Activated CD8-positive, alpha-beta memory T cell treated with anti-CD3 and anti-CD28 coated beads for 36 hours (primary cell): Measurements from ENCODE around the gene CD79A. TPM values are rescaled to one million over a fixed set of nuclear protein-coding genes. Genes with fewer than 3 reads are reported as not detected.

Source experiments
- CTCF ChIA-PET: fragments of 350-600 bp; sonication (Branson Sonifier 250); formaldehyde crosslinking; loops from one replicate; lab custom pipeline; 2021; ENCODE audit warnings: antibody characterized with exemption; lab: Charles Lee
- POLR2A ChIA-PET: fragments of 350-600 bp; sonication (Branson Sonifier 250); formaldehyde crosslinking; loops from one replicate; lab custom pipeline; 2021; ENCODE audit warnings: antibody characterized with exemption; lab: Charles Lee
- total RNA-seq, 2 experiments: library from RNA; stranded (reverse); gene quantifications; one replicate each; pipeline ENCODE4 v1.2.3, GENCODE V29; 2021

CD79A gene
- total RNA-seq = 1 to 10 TPM; 4.7 to 6.4 TPM

DNA sequence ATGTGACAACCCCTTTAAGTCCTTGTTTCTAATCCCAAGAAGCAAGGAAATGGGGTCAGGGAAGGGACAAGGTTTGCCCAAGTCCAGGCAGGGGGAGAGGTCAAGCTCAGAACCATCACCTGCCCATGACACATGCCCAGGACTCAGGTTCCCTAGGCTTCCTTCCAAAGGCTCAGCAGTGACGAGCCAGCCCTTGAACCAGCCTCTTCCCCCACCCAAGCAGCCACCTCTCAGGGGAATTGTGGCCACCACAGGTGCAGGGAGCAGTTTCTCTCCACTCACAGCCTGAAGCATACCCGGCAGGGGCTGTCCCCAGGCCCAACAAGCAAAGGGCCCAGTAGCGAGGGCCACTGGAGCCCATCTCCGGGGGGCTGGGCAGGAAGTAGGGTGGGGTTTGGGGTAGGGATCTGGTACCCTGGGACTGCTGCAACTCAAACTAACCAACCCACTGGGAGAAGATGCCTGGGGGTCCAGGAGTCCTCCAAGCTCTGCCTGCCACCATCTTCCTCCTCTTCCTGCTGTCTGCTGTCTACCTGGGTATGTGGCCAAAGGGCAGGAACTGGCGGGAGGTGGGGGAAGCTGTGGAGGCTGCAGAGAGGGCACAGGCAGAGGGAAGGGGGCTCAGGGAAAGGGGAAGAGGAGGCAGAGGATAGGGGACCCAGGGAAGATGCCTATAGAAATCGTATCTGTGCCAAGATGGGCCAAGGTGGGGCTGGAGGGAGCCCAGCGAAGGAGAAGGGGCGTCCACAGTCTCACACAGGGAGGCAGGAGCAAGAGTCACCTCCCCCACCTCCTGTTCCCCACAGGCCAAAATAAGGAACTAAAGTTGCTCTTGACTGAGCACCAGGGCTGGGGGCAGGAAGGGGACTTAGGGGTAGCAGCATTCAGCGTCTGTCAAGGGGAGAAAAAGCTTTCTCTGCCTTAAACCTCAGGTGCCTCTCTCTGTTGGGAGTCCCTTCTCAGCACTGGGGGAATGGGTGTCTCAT, at the start of gene CD79A:
Gene CD79A (plus strand): TSS at position 433 of the 986 bp plus-strand sequence. CDS start 26 bp downstream, at position 459.
- ChIA-PET POLR2A (interaction anchor here (0.5 to 1.1 kb wide), 3 partner anchors 11 to 14 kb away, joined by 3 to 14 read pairs (median 3); no protein-coding TSS in a partner anchor), CTCF (interaction anchor here (1.0 to 1.6 kb wide), 5 partner anchors 10 to 80 kb away, joined by 3 to 8 read pairs (median 3); partner anchors contain the start of gene RPS19)

DNA sequence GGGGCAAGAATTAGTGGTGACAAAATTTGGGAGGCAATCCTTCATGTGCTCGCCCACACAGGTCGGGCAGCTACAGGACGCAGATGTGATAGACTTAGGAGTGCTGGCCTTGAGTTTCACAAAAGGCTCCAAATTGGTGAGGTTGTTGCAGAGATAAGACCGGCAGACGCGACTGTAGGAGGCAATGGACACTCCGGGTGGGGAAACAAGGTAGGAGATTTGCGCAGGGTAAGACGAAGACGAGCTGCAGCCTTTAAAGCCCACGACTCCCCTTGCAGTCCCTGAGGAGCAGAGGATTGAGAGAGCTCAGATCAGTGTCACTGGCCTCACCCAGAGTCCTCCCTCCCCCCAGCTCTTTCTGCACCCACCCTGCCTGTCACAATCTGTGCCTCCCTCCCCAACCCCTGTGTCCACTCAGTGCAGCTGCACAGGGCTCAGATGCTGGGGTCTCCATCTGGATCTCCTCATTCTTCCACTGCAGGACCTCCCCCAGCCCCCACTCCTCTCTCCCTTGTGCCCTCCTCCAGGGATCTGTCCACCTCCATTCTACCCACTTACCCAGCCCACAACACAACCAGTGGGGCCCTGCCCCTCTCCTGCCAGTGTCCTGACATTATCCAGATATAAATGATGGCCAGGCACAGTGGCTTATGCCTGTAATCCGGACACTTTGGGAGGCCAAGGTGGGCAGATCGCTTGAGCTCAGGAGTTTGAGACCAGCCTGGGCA, 38.9 kb upstream of the CD79A start:
- POLR2A ChIA-PET = no interaction called here
- CTCF ChIA-PET = interaction anchor here (0.6 to 1.3 kb wide), 2 partner anchors 45 to 212 kb away, joined by 3 to 4 read pairs; no protein-coding TSS in a partner anchor

DNA sequence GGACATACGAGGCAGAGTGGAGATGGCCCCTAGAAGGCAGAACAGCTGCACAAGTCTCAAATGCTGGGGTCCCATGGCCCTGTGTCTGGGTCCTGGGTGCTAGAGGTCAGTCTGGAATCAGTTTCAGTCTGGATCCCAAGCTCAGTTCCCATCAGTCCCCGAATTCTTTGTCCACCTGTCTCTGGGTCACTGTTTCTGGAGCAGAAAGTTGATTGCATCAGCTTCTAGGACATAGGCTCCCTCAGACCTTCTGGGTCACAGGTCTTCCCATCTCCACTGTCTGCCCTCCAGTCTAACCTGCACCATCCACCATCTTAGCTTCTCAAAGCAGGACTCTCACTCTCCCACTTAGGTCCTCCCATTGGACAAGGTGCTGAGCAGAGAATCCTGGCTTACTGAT, 37.9 kb upstream of the CD79A start:
- ChIA-PET POLR2A (no interaction called here), CTCF (no interaction called here)

DNA sequence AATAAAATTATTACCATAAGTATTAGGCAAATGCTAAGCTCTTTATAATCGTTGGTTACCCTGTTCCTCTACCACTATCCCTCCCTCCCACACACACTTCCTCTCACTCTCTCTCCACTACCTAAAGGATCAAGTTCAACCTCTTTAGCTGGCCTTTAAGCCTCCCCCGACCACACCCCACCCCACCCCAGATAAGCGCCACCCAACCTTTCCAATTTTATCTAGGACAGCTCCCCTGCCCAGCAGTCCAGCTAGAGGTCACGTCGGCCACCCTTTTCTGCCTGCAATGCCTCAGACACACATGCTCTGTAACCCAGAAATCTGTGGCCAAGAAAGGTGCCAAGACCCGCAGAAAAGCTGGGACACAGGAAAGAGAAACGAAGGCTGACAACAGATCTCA, 33.7 kb upstream of the CD79A start:
- CTCF ChIA-PET = interaction anchor here (0.6 kb wide), 1 partner anchor 9 kb away, joined by 3 read pairs; no protein-coding TSS in a partner anchor
- POLR2A ChIA-PET = no interaction called here

DNA sequence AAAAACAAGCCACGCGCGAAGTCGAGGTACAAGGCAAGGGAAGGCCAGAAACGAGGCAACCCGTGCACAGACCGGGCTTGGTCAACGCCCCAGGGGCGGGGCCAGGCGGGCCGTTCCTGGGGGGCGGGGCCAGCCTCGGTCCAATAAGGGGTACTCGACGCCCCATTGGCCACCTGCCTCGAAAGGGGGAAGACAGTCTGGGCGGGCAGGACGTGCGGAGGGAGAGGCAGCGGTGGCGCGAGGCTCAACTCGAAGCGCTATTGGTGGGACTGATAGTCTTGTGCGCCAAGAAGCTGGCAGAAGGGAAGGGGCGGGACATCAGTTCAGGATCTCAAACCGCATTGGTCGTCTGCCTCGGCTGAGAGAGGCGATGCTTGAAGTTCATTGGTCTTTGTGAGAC, 32.5 kb upstream of the CD79A start, which contains the start of gene LYPD4:
Gene LYPD4 (minus strand): TSS at position 83 of the 400 bp plus-strand sequence. CDS start 5,398 bp downstream, outside the sequence.
- POLR2A ChIA-PET = no interaction called here
- CTCF ChIA-PET = no interaction called here

DNA sequence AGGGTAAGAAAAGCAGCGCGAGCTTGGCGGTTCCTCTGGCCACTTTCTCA, 32.3 kb upstream of the CD79A start, which contains the start of gene DMRTC2:
Gene DMRTC2 (plus strand): TSS at position 42 of the 50 bp plus-strand sequence. CDS start 2,387 bp downstream, outside the sequence.
- ChIA-PET POLR2A (no interaction called here), CTCF (no interaction called here)

DNA sequence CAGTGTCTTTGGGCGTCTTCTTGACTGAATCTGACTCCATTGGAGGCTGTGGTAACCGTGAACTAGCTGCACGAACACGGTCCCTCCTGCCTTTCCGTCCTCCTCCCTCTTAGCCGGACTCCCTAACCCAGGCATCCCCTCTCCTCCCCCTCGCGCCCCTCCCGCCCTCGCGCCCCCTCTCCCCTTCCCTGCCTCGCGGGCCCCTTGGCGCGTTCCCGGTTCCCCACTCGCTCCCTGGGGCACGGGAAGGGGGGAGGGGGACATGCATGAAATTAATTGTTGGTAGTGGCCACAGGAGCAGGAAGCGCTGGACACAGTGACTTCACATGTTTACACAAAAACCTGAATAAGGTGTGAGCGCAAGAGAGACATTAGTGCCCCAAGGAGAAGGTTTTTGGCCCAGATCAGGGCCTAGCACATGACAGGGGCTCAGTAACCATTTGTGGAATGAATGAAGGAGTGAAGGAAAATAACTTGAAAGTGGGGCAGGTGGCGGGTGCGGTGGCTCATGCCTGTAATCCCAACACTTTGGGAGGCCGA, 32.0 kb upstream of the CD79A start:
- ChIA-PET CTCF (no interaction called here), POLR2A (no interaction called here)

DNA sequence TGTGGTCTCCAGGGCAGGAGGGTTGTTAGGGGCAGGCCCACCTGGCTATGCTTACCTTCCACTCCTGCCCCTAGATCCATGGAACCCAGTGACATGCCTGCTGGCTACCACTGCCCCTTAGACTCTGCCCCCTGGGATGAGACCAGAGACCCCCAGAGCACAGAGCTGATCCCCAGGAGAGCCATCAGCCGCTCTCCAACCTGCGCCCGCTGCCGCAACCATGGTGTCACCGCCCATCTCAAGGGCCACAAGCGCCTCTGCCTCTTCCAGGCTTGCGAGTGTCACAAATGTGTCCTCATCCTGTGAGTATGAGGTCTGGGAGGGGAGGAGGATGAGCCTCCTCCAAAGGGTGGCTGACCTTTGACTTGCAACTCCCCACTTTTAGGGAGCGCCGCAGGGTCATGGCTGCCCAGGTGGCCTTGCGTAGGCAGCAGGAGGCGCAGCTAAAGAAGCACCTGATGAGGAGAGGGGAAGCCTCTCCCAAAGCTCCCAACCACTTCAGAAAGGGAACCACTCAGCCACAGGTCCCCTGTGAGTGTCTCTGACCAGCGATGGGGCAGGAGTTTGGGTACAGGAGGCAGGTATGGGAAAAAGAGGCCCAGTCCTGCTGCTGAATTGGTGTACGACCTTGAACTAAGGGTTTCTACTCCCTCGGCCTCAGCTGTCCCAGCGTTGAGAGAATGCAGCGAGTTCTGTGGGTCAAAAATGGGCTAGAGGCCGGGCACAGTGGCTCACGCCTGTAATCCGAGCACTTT, 29.6 kb upstream of the CD79A start:
- ChIA-PET POLR2A (no interaction called here), CTCF (interaction anchor here (0.6 kb wide), 1 partner anchor 20 kb away, joined by 3 read pairs; no protein-coding TSS in a partner anchor)

DNA sequence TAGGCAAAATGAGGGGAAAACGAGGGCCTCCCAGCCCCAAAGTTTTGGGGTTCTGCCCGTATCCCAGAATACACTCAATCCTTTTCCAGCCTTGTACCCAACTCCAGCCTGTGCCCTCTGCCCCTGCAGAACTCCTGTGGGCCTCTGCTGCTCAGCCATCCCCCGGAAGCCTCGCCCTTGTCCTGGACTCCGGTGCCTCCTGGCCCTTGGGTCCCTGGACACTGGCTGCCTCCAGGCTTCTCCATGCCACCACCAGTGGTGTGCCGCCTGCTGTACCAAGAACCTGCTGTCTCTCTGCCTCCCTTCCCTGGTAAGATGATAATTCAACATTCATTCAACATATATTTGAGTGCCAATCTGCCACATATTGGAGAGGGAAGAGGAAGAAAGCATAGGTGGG, 28.4 kb upstream of the CD79A start:
- ChIA-PET POLR2A (no interaction called here), CTCF (no interaction called here)

DNA sequence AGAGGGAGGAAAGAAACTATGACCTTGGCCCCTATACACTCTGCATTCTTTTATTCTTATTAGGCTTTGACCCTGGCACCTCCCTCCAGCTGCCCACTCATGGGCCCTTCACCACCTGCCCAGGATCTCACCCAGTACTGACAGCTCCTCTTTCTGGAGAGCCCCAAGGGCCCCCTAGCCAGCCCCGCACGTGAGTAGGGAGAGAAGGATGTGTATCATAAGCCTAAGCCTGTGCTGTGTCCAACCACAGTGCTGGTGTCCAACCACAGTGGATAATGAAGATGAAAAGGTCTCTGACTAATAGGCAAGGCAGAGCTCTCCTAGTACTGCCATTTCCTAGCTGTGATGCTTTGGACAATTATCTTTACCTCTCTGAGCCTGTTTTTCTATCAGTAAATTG, 28.0 kb upstream of the CD79A start:
- CTCF ChIA-PET = interaction anchor here (0.9 to 1.5 kb wide), 2 partner anchors 158 to 1801 kb away, joined by 3 to 4 read pairs; no protein-coding TSS in a partner anchor
- POLR2A ChIA-PET = no interaction called here

DNA sequence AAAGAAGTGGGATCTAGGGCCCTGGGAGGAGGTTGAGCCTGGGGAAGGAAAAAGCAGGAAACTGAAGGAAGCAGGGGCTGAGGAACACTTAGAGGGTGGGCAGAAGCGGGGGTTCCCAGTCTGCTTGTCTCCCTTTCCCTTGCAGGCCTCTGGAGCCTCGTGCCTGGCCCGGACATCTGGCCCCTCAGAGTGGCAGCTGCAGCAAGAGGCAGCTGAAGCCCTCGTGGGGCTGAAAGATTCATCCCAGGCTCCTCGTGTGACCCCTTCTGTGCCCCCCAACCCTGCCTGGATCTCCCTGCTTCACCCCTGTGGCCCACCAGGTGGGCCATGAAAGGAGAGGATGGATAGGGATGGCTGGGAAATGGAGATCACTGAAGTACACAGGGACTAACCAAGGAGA, 26.7 kb upstream of the CD79A start:
- ChIA-PET POLR2A (no interaction called here), CTCF (interaction anchor here (1.5 to 1.7 kb wide), 2 partner anchors 10 to 159 kb away, joined by 4 read pairs; partner anchors contain the start of gene RPS19)

DNA sequence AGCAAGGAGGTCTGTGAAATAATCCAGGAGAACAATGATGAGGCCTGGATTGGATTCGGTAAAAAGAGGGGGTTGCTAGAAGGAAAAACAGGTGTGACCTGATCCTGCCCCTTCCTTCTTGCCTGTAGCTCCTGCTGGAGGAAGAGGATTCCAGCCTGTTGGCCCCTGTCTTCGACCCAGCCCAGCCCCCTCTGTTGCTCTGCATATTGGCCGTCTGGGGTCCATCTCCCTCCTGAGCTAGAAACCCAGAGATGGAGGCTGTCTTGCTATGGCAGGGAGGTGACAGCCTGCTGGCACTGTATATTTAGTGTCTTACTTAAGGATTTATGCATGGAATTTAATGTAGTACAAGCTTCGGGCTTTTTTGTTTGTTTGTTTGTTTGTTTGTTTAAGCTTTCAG, 25.6 kb upstream of the CD79A start:
- CTCF ChIA-PET = interaction anchor here (1.0 to 1.7 kb wide), 3 partner anchors 8 to 95 kb away, joined by 3 to 4 read pairs (median 4); partner anchors contain the start of gene RPS19

DNA sequence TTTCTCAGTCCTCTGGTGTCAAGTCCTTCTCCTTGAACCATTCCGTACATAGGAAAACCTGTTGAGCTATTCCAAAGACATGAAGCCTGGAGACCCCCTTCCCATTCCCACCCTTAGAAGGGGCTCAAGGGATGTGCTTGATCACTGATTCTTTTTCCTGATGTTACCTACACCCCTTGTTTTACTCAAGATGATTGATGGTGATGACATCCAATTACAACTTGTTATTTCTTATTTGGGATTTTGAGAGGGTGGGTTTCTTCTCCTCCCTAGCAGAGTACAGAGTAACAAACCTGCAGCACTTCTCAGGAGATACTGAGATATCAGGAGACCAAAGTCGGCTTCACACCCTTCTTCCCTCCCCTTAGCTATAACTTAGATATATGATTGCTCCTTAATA, 23.7 kb upstream of the CD79A start:
- POLR2A ChIA-PET = no interaction called here
- CTCF ChIA-PET = interaction anchor here (0.6 to 1.0 kb wide), 2 partner anchors 95 to 100 kb away, joined by 4 read pairs; no protein-coding TSS in a partner anchor

More for the DNA sequence above, 25.6 kb upstream of the CD79A start:
- POLR2A ChIA-PET = interaction anchor here (0.6 kb wide), 1 partner anchor 35 kb away, joined by 3 read pairs; no protein-coding TSS in a partner anchor

DNA sequence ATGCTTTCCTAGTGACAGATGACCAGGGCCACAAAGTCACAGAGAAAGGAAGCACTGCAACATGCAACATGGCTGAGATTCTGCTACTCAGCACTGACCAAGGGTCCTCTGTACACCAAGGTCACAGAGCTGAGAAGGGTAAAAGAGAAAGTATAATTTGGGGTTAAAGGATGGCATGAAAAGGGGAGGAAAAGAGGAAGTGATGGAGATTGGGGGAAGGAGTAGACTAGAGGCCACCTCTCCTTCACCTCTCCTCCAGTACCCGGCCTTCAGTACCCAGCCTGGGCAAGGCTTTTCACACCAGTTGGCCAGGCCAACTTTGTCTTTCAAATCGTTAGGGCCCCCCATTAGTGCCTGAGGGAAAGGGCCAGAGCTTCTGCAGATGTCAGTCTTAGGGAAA, 23.3 kb upstream of the CD79A start:
- ChIA-PET CTCF (interaction anchor here (1.0 kb wide), 1 partner anchor 101 kb away, joined by 4 read pairs; no protein-coding TSS in a partner anchor), POLR2A (no interaction called here)

DNA sequence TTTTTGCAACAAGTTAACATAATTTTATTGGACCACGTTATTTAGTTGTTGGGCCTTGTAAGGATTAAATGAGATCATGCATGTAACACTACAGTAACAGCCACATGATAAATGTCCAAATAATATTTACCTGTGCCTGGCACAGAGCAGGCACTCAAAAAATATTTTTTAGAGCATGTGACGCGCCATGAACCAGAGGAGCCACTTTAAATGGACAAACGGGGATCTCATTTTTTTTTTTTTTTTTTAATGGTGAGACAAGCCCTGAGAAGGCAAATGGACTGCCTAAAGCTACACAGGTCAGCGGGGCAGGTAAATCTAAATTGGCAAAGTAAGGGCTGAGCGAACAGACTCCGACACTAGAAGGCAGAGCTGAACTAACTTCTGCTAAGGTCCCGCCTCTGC, 17.9 kb upstream of the CD79A start:
- ChIA-PET CTCF (interaction anchor here (0.9 to 2.8 kb wide), 15 partner anchors 9 to 261 kb away, joined by 3 to 36 read pairs (median 6); no protein-coding TSS in a partner anchor), POLR2A (interaction anchor here (1.0 to 2.8 kb wide), 3 partner anchors 12 to 100 kb away, joined by 4 to 62 read pairs (median 12); partner anchors contain the start of gene RABAC1)

DNA sequence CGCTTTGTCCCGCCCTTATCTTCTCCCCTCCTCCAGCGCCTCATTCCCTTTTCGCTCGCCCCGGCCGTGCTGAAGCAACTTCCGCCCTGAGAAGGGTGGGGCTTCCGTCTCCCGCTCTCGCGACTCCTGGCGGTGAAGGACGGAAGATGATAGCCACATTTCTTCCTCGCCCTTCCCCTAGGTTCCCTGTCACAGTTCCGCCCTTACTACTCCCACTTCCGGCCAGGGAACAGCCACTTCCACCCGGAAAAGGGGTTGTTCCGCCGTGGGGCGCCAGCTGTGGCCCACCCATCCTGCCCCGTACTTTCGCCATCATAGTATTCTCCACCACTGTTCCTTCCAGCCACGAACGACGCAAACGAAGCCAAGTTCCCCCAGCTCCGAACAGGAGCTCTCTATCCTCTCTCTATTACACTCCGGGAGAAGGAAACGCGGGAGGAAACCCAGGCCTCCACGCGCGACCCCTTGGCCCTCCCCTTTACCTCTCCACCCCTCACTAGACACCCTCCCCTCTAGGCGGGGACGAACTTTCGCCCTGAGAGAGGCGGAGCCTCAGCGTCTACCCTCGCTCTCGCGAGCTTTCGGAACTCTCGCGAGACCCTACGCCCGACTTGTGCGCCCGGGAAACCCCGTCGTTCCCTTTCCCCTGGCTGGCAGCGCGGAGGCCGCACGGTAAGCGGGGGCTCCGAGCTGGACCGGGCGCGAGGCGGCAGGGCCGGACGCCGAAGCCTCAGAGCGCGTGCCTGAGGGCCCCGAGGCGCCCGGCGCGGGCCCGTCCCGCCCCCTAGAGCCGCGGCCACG, 17.3 kb upstream of the CD79A start, which contains the start of gene RPS19:
Gene RPS19 (plus strand): TSS at position 638 of the 801 bp plus-strand sequence. CDS start 520 bp downstream, outside the sequence.
- POLR2A ChIA-PET = interaction anchor here (0.8 to 2.8 kb wide), 7 partner anchors 11 to 100 kb away, joined by 4 to 62 read pairs (median 10); partner anchors contain the start of gene RABAC1
- CTCF ChIA-PET = interaction anchor here (0.8 to 2.8 kb wide), 19 partner anchors 9 to 175 kb away, joined by 3 to 36 read pairs (median 5); partner anchors contain the start of gene RABAC1
